Astrocyte (in vitro differentiated cells and primary cell): Measurements from ENCODE around the gene PPP1R12A.

Experiments used
- CTCF ChIP-seq: IDR thresholded peaks from 2 replicates; pipeline ENCODE4 v1.5.1; 2011; ENCODE audit warnings: low read depth, mild to moderate bottlenecking, inconsistent platforms, low read length, moderate library complexity; ENCODE audit not compliant: insufficient read depth
- EZH2 ChIP-seq: IDR thresholded peaks from 2 replicates; pipeline ENCODE4 v1.6.1; 2012; ENCODE audit warnings: mild to moderate bottlenecking, low read length, inconsistent platforms; ENCODE audit not compliant: insufficient read depth

GRCh38 chr12:79955561-79955960 lies 20.7 kb upstream of the PPP1R12A start:
- no peak for TF ChIP-seq EZH2
- TF ChIP-seq CTCF: no peak
